Right atrium auricular region (tissue), 2 donors: Measurements from ENCODE around the gene PIK3R3. TPM values are rescaled to one million over a fixed set of nuclear protein-coding genes. Genes with fewer than 3 reads are reported as not detected.

Experiments used
- DNase-seq: peaks from one replicate; pipeline ENCODE4 v3.0.0-alpha.2; 2019; ENCODE audit warnings: low spot score
- H3K27ac ChIP-seq, 2 donors: fragments of 200-600 bp; sonication (generic); 1 replicate in 1 of 2; 2 replicates in 1 of 2; pipeline ENCODE4 v1.5.1; 2016 to 2019
- H3K27me3 ChIP-seq, 2 donors: fragments of 200-600 bp; sonication (generic); one replicate each; pipeline versions ENCODE4 v1.5.1 to v1.6.0; 2017 to 2019
- H3K36me3 ChIP-seq: fragments of 200-600 bp; sonication (generic); one replicate; pipeline ENCODE4 v1.5.1; 2016
- H3K4me1 ChIP-seq, 2 donors: fragments of 200-600 bp; sonication (generic); one replicate each; pipeline versions ENCODE4 v1.5.1 to v1.6.0; 2017 to 2019
- H3K4me3 ChIP-seq, 2 donors: fragments of 200-600 bp; sonication (generic); 1 replicate in 1 of 2; 2 replicates in 1 of 2; pipeline ENCODE4 v1.5.1; 2017 to 2019; ENCODE audit warnings: mild to moderate bottlenecking in 1 of 2, moderate library complexity in 1 of 2
- H3K9me3 ChIP-seq, 2 donors: fragments of 200-600 bp; sonication (generic); one replicate each; pipeline ENCODE4 v1.5.1; 2019
- CTCF ChIP-seq, 2 donors: fragments of 200-600 bp; sonication (generic); IDR thresholded peaks; one replicate each; pipeline ENCODE4 v1.5.1; 2019; ENCODE audit warnings: antibody characterized with exemption in 2 of 2
- total RNA-seq, 2 donors: library from RNA; depleted of rRNA; stranded (reverse); fragments of >200 nt; gene quantifications; one replicate each; pipeline ENCODE4 v1.1.0, GENCODE V29; 2016

The PIK3R3 gene
- total RNA-seq, 2 donors from 2014 or later = 24.3 to 35.3 TPM

DNA sequence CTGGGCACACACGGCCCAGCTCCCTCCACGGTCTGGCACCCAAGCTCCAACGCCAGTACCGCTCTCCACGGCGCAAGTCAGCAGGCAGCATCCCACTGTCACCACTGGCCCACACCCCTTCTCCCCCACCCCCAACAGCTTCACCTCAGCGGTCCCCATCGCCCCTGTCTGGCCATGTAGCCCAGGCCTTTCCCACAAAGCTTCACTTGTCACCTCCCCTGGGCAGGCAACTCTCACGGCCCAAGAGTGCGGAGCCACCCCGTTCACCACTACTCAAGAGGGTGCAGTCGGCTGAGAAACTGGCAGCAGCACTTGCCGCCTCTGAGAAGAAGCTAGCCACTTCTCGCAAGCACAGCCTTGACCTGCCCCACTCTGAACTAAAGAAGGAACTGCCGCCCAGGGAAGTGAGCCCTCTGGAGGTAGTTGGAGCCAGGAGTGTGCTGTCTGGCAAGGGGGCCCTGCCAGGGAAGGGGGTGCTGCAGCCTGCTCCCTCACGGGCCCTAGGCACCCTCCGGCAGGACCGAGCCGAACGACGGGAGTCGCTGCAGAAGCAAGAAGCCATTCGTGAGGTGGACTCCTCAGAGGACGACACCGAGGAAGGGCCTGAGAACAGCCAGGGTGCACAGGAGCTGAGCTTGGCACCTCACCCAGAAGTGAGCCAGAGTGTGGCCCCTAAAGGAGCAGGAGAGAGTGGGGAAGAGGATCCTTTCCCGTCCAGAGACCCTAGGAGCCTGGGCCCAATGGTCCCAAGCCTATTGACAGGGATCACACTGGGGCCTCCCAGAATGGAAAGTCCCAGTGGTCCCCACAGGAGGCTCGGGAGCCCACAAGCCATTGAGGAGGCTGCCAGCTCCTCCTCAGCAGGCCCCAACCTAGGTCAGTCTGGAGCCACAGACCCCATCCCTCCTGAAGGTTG lies 97.6 kb downstream of the PIK3R3 start:
- peaks cover 0 to 28% of the 10 kb centered on the region in 2 donors for H3K4me1 ChIP-seq
- H3K36me3 ChIP-seq = peaks cover 39% of the 10 kb centered on the region
- no peak for DNase-seq
- no peak overlapping the region for H3K4me3 ChIP-seq
- no peak for TF ChIP-seq CTCF (IDR thresholded peaks at IDR 0.05)
- H3K27me3 ChIP-seq = no peaks in the 10 kb centered on the region
- no peaks in the 10 kb centered on the region for H3K9me3 ChIP-seq
- H3K27ac ChIP-seq = peak overlapping the region; percentile 28 to 44

DNA sequence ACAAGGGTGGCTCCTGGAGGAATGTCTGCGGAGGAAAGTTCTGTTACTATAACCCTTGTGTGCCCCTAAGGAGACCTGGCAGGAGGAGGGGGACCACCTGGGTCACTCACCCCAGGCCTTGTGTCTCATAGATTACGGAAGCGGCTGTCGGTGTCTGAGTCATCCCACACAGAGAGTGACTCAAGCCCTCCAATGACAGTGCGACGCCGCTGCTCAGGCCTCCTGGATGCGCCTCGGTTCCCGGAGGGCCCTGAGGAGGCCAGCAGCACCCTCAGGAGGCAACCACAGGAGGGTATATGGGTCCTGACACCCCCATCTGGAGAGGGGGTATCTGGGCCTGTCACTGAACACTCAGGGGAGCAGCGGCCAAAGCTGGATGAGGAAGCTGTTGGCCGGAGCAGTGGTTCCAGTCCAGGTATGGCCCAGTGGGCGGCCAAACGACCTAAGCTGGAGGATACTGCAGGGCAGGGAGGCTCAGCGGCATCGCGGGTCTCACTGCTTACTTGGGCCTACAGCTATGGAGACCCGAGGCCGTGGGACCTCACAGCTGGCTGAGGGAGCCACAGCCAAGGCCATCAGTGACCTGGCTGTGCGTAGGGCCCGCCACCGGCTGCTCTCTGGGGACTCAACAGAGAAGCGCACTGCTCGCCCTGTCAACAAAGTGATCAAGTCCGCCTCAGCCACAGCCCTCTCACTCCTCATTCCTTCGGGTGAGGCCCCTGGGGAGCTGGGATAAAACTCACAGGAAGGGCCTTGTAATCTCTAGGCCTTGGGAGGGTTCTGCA lies 101.4 kb downstream of the PIK3R3 start:
- peak overlapping the region; percentile 20 to 62 for H3K27ac ChIP-seq
- no peaks in the 10 kb centered on the region for H3K9me3 ChIP-seq
- H3K27me3 ChIP-seq = no peaks in the 10 kb centered on the region
- H3K4me1 ChIP-seq = peaks cover 0 to 27% of the 10 kb centered on the region in 2 donors
- no peak for TF ChIP-seq CTCF (IDR thresholded peaks at IDR 0.05)
- H3K4me3 ChIP-seq = no peak overlapping the region
- DNase-seq = no peak
- H3K36me3 ChIP-seq = peaks cover 52% of the 10 kb centered on the region

DNA sequence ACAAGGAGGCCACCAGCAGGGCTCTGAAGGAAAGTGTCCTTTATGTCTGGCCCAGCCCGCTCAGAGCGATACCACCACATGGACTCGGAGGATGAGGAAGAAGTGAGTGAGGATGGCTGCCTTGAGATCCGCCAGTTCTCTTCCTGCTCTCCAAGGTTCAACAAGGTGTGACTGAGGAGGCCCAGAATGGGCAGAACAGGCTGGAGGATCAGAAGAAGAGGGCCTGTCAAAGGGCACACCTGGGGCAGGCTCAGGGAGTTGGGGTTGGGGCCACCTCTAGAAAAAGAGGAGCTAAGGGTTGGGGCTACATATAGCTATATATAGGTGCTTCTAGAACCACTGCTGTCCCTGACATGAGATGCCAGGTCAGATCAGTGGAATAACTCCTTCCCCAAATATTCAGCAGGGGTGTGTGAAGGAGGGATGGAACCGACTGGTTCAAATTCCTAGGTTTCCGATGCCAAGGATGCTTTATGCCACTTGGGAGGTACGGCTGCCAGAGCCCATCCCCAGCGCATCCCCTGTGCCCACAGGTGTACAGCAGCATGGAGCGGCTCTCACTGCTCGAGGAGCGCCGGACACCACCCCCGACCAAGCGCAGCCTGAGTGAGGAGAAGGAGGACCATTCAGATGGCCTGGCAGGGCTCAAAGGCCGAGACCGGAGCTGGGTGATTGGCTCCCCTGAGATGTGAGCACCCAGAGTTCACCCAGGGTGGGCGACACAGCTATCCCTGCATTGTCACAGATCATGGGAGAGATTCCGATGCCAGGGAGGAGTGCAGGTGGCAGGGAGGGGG lies 102.2 kb downstream of the PIK3R3 start:
- Histone ChIP-seq H3K4me1 (peaks cover 0 to 26% of the 10 kb centered on the region in 2 donors), H3K27ac (peak overlapping the region in 1 of 2 donors; percentile 23), H3K9me3 (no peaks in the 10 kb centered on the region), H3K27me3 (no peaks in the 10 kb centered on the region), H3K4me3 (no peak overlapping the region), H3K36me3 (peaks cover 52% of the 10 kb centered on the region)
- no peak for DNase-seq
- TF ChIP-seq CTCF (IDR thresholded peaks at IDR 0.05) = no peak

DNA sequence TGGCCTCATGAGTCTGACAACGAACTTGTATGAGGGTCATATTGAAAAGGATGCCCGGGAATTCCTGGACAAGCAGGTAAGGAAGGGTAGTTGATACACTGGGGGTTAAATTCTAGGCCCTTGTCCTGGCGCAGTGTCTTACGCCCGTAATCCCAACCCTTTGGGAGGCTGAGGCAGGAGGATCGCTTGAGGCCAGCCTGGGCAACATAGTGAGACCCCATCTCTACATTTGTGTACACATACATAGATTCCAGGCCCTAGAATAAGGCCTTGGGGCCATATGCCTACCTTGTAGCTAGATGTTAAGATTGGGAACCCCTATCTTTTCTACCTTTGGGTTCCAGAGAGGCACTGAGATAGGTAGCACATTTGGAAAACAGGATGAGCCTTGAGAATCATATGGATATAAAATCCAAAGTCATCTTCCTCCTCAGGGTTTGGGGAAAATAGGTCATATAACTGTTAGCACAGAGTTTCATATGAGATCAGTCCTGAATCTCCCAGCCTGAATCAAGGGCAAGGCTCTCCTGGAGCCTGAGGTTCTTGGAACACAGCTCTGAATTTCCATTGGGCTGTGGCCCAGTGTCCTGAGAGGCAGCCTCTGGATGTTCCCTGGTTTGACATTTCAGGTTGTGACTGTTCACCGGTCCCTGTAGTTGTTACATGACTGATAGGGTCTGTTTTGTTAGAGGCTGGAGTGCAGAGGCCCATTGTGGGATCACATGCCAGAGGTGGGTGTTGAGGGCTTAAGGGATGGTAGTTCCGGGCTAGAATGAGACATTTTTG lies 104.4 kb downstream of the PIK3R3 start:
- Histone ChIP-seq H3K9me3 (no peaks in the 10 kb centered on the region), H3K27me3 (no peaks in the 10 kb centered on the region), H3K4me1 (peaks cover 0 to 26% of the 10 kb centered on the region in 2 donors), H3K4me3 (no peak overlapping the region), H3K36me3 (peaks cover 54% of the 10 kb centered on the region), H3K27ac (peak overlapping the region; percentile 74 to 87)
- TF ChIP-seq CTCF (IDR thresholded peaks at IDR 0.05) = no peak
- no peak for DNase-seq

DNA sequence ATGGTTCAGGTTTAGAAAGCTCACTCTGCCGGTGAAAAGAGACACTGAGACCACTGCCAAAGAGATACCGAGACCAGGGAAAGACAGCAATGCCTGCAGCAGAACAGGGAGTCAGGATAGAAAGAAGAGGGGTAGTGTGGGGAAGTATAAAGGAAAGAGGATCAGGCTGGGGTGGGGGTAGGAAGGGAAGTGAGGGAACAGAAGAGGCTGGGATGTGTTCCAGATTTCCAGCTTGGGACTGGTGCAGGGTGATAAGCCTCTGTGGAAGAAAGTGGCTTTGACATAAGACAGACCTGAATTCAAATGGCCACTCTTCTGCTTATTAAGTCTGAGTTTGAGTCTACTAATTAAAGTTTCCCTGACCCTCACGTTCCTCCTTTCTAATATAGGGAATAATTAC lies 105.9 kb downstream of the PIK3R3 start:
- no peak for DNase-seq
- Histone ChIP-seq H3K4me1 (peaks cover 0 to 36% of the 10 kb centered on the region in 2 donors), H3K4me3 (no peak overlapping the region), H3K27ac (peak overlapping the region; percentile 74 to 87), H3K36me3 (peaks cover 55% of the 10 kb centered on the region), H3K27me3 (no peaks in the 10 kb centered on the region), H3K9me3 (no peaks in the 10 kb centered on the region)
- TF ChIP-seq CTCF (IDR thresholded peaks at IDR 0.05) = no peak
